Small intestine (tissue), 7 donors: ENCODE data around the gene LRP10. TPM values are rescaled to one million over a fixed set of nuclear protein-coding genes. Genes with fewer than 3 reads are reported as not detected.
"Not testable (repeated sequence)": the region's sequence is repeated elsewhere in the genome, so short reads cannot be mapped to it uniquely, and the experiment has no call there.

Experiments used
- DNase-seq, 2 donors: peaks; one replicate each; pipeline versions ENCODE4 v3.0.0 to v3.0.0-alpha.2; 2013
- FAIRE-seq: peaks from 2 replicates; lab custom pipeline; 2012; peaks lifted over from hg19 to GRCh38; lab: Jason Lieb, UNC
- H3K27ac ChIP-seq, 3 donors: one replicate each; pipeline ENCODE4 v1.5.1; 2013; ENCODE audit warnings: low read length in 2 of 3, mild to moderate bottlenecking in 2 of 3, control low read depth in 1 of 3, inconsistent platforms in 1 of 3, low read depth in 1 of 3, moderate library complexity in 1 of 3
- H3K27me3 ChIP-seq, 3 donors: one replicate each; pipeline ENCODE4 v1.6.1; 2013; ENCODE audit warnings: low read length in 3 of 3, inconsistent platforms in 1 of 3; ENCODE audit not compliant: control insufficient read depth in 3 of 3, insufficient read depth in 3 of 3
- H3K36me3 ChIP-seq, 3 donors: one replicate each; pipeline ENCODE4 v1.6.1; 2013; ENCODE audit warnings: low read length in 3 of 3, inconsistent platforms in 1 of 3, low read depth in 1 of 3, mild to moderate bottlenecking in 1 of 3, moderate library complexity in 1 of 3; ENCODE audit not compliant: control insufficient read depth in 3 of 3, insufficient read depth in 2 of 3
- H3K4me1 ChIP-seq, 3 donors: one replicate each; pipeline ENCODE4 v1.6.1; 2013; ENCODE audit warnings: low read length in 2 of 3, inconsistent platforms in 1 of 3, low read depth in 1 of 3, mild to moderate bottlenecking in 1 of 3, moderate library complexity in 1 of 3; ENCODE audit not compliant: control insufficient read depth in 3 of 3, insufficient read depth in 2 of 3
- H3K4me3 ChIP-seq, 3 donors: one replicate each; pipeline ENCODE4 v1.5.1; 2013; ENCODE audit warnings: low read length in 3 of 3, control low read depth in 1 of 3, inconsistent platforms in 1 of 3, low read depth in 1 of 3, mild to moderate bottlenecking in 1 of 3, moderate library complexity in 1 of 3
- H3K9me3 ChIP-seq, 2 donors: one replicate each; pipeline ENCODE4 v1.6.1; 2013; ENCODE audit warnings: low read depth in 1 of 2, low read length in 1 of 2; ENCODE audit not compliant: control insufficient read depth in 2 of 2, insufficient read depth in 1 of 2
- WGBS, 3 donors: extraction: QIAGEN DNeasy Blood & Tissue Kit; methylation state at CpG; one replicate each; pipeline ENCODE4 v1.1.7; 2013; 5-methylcytosine and 5-hydroxymethylcytosine counted together
- polyA plus RNA-seq, 4 donors: library from polyadenylated mRNA; stranded (reverse) in 3 of 4; unstranded in 1 of 4; fragments of 200-250 nt in 3 of 4; fragments of 120-200 nt in 1 of 4; gene quantifications; one replicate each; pipeline versions ENCODE4 v1.2.1 to v1.2.3, GENCODE V29; 2013
- donor health status: healthy with polysubstance abuse.
- donor health status: control.
- donor health status: control.
- donor health status: Bipolar disorder and iron deficiency.
- donor health status: healthy.

Gene LRP10
- polyA plus RNA-seq, 4 donors, result 19.7 to 107 (median 57.8) TPM

- FAIRE-seq, result no peak
- peaks cover 0 to 31% (median 3%) of the 10 kb centered on the region in 3 donors for H3K4me1 ChIP-seq
- peaks cover 4 to 69% (median 8%) of the 10 kb centered on the region in 3 donors for H3K36me3 ChIP-seq
Measured at GRCh38 chr14:22846811-22847307, 24.7 kb upstream of the LRP10 start.

GRCh38 chr14:22847661-22848341 is 23.7 kb upstream of the LRP10 start:
- H3K4me3 ChIP-seq, result no peak overlapping the region
- peaks cover 4 to 59% (median 8%) of the 10 kb centered on the region in 3 donors for H3K36me3 ChIP-seq
- no peaks in the 10 kb centered on the region for H3K9me3 ChIP-seq
- peaks cover 0 to 40% (median 3%) of the 10 kb centered on the region in 3 donors for H3K4me1 ChIP-seq
- H3K27ac ChIP-seq, result peak overlapping the region in 2 of 3 donors; percentile 70 to 81
- DNase-seq (no peak), FAIRE-seq (no peak)
- no peaks in the 10 kb centered on the region for H3K27me3 ChIP-seq
- WGBS, 3 donors, result 53 to 70% (median 63%) methylated on average over 14 of the region's 14 CpGs

More at GRCh38 chr14:22846811-22847307, 24.7 kb upstream of the LRP10 start:
- Histone ChIP-seq H3K4me3 (no peak overlapping the region), H3K27ac (peak overlapping the region; percentile 9 to 62 (median 11)), H3K9me3 (no peaks in the 10 kb centered on the region), H3K27me3 (no peaks in the 10 kb centered on the region)
- no peak for DNase-seq
- WGBS, 3 donors, result 68 to 78% (median 73%) methylated on average over 8 to 11 of the region's 11 CpGs

- Histone ChIP-seq H3K4me3 (no peak overlapping the region), H3K27ac (peak overlapping the region in 2 of 3 donors; percentile 70 to 81), H3K36me3 (peaks cover 0 to 52% (median 6%) of the 10 kb centered on the region in 3 donors), H3K9me3 (no peaks in the 10 kb centered on the region), H3K27me3 (no peaks in the 10 kb centered on the region), H3K4me1 (peaks cover 0 to 46% (median 3%) of the 10 kb centered on the region in 3 donors)
- WGBS, 3 donors, result 32 to 65% (median 53%) methylated on average over 12 of the region's 12 CpGs
- no peak for FAIRE-seq
- no peak for DNase-seq
Measured at GRCh38 chr14:22848351-22849164, 23.0 kb upstream of the LRP10 start.

GRCh38 chr14:22849212-22849819 is 22.2 kb upstream of the LRP10 start:
- Histone ChIP-seq H3K4me3 (no peak overlapping the region), H3K27me3 (no peaks in the 10 kb centered on the region), H3K27ac (peak overlapping the region in 2 of 3 donors; percentile 70 to 81), H3K4me1 (peaks cover 0 to 50% (median 3%) of the 10 kb centered on the region in 3 donors), H3K36me3 (peaks cover 0 to 44% (median 6%) of the 10 kb centered on the region in 3 donors), H3K9me3 (no peaks in the 10 kb centered on the region)
- FAIRE-seq (no peak), DNase-seq (no peak)
- WGBS, 3 donors, result 56 to 85% (median 84%) methylated on average over 19 of the region's 19 CpGs

- Histone ChIP-seq H3K9me3 (no peaks in the 10 kb centered on the region), H3K4me3 (no peak overlapping the region), H3K27ac (peak overlapping the region; percentile 37 to 100 (median 94)), H3K36me3 (peaks cover 0 to 26% (median 3%) of the 10 kb centered on the region in 3 donors), H3K4me1 (peaks cover 0 to 57% (median 6%) of the 10 kb centered on the region in 3 donors), H3K27me3 (no peaks in the 10 kb centered on the region)
- 64 to 81% (median 75%) methylated on average over 9 of the region's 9 CpGs for WGBS, 3 donors
- FAIRE-seq (no peak), DNase-seq (peak in 1 of 2 donors; percentile 36)
Measured at GRCh38 chr14:22850944-22851764, 20.4 kb upstream of the LRP10 start.

GRCh38 chr14:22852178-22852577 is 19.4 kb upstream of the LRP10 start:
- WGBS, 3 donors, result 69 to 81% (median 70%) methylated on average over 10 to 12 of the region's 12 CpGs
- not testable (repeated sequence) for FAIRE-seq, H3K9me3 ChIP-seq, DNase-seq, H3K4me3 ChIP-seq, H3K27me3 ChIP-seq
- Histone ChIP-seq H3K36me3 (peaks cover 0 to 15% (median 0%) of the 10 kb centered on the region in 3 donors), H3K27ac (peak overlapping the region in 2 of 3 donors; percentile 93 to 100), H3K4me1 (peaks cover 0 to 52% (median 6%) of the 10 kb centered on the region in 3 donors)

- Histone ChIP-seq H3K27ac (peak overlapping the region in 2 of 3 donors; percentile 93 to 100), H3K27me3 (no peaks in the 10 kb centered on the region), H3K36me3 (peaks cover 0 to 14% (median 0%) of the 10 kb centered on the region in 3 donors), H3K9me3 (peaks cover 0 to 4% of the 10 kb centered on the region in 2 donors), H3K4me3 (no peak overlapping the region), H3K4me1 (peaks cover 0 to 52% (median 6%) of the 10 kb centered on the region in 3 donors)
- no peak for FAIRE-seq
- peak in 1 of 2 donors; percentile 95 for DNase-seq
- WGBS, 3 donors, result 9 to 63% (median 39%) methylated on average over 2 of the region's 2 CpGs
Measured at GRCh38 chr14:22852599-22852939, 19.0 kb upstream of the LRP10 start.
